PC-3 (cell line): ENCODE measurements around the gene FKTN. TPM values are rescaled to one million over a fixed set of nuclear protein-coding genes. Genes with fewer than 3 reads are reported as not detected.
"Not testable (repeated sequence)": the region's sequence is repeated elsewhere in the genome, so short reads cannot be mapped to it uniquely, and the experiment has no call there.

Source experiments
- ATAC-seq: fragments of 200-7000 bp; cut with Tn5 transposase; 2 replicates; pipeline ENCODE4 v1.9.1; 2020; ENCODE audit warnings: mild to moderate bottlenecking, moderate library complexity
- BruUV-seq: library from RNA; stranded (reverse); fragments of 400-500 nt; replicated peaks from 2 replicates; lab custom pipeline; 2021; lab: Mats Ljungman, UMichigan
- CTCF ChIA-PET: fragments of 300-600 bp; sonication (Branson Sonifier 250); formaldehyde crosslinking; loops from one replicate; lab custom pipeline; 2022; ENCODE audit warnings: antibody characterized with exemption; lab: Charles Lee
- POLR2A ChIA-PET: fragments of 300-600 bp; sonication (Branson Sonifier 250); formaldehyde crosslinking; loops from one replicate; lab custom pipeline; 2022; ENCODE audit warnings: antibody characterized with exemption; ENCODE audit not compliant: unreplicated experiment; lab: Charles Lee
- DNase-seq: peaks from one replicate; pipeline ENCODE4 v3.0.0-alpha.2; 2015
- H2AFZ ChIP-seq: fragments of 300-600 bp; sonication (generic); 2 replicates; pipeline ENCODE4 v1.6.0; 2016; ENCODE audit warnings: antibody characterized with exemption, low read length
- H3F3A ChIP-seq: fragments of 300-600 bp; sonication (generic); one replicate; pipeline ENCODE4 v1.6.0; 2017; ENCODE audit warnings: antibody characterized with exemption, low read length, control low read depth, mild to moderate bottlenecking; ENCODE audit not compliant: unreplicated experiment
- H3K27ac ChIP-seq: fragments of 300-600 bp; sonication (generic); 2 replicates; pipeline ENCODE4 v1.5.1; 2016; ENCODE audit warnings: mild to moderate bottlenecking, low read length
- H3K27me3 ChIP-seq: fragments of 300-600 bp; sonication (generic); 2 replicates; pipeline ENCODE4 v1.6.1; 2016; ENCODE audit warnings: low read length, mixed read lengths
- H3K36me3 ChIP-seq: fragments of 300-600 bp; sonication (generic); 2 replicates; pipeline ENCODE4 v1.6.1; 2016; ENCODE audit warnings: low read depth, mixed run types, low read length, mixed read lengths
- H3K4me1 ChIP-seq: fragments of 300-600 bp; sonication (generic); 2 replicates; pipeline ENCODE4 v1.5.1; 2016; ENCODE audit warnings: low read length; ENCODE audit not compliant: insufficient read depth
- H3K4me2 ChIP-seq: fragments of 300-600 bp; sonication (generic); 2 replicates; pipeline ENCODE4 v1.6.0; 2016; ENCODE audit warnings: low read length
- H3K4me3 ChIP-seq: fragments of 300-600 bp; sonication (generic); 2 replicates; pipeline ENCODE4 v1.5.1; 2016; ENCODE audit warnings: mild to moderate bottlenecking, low read length, mixed read lengths
- H3K79me2 ChIP-seq: fragments of 300-600 bp; sonication (generic); 2 replicates; pipeline ENCODE4 v1.6.1; 2017; ENCODE audit warnings: low read length, mixed read lengths
- H3K9ac ChIP-seq: fragments of 300-600 bp; sonication (generic); 2 replicates; pipeline ENCODE4 v1.6.0; 2016; ENCODE audit warnings: mild to moderate bottlenecking, low read length
- H3K9me2 ChIP-seq: fragments of 300-600 bp; sonication (generic); replicated peaks from 2 replicates; pipeline ENCODE4 v1.6.1; 2016; ENCODE audit warnings: mixed run types, low read length, mixed read lengths
- H3K9me3 ChIP-seq: fragments of 300-600 bp; sonication (generic); 2 replicates; pipeline ENCODE4 v1.6.1; 2016; ENCODE audit warnings: low read length, mixed read lengths
- H4K20me1 ChIP-seq: fragments of 300-600 bp; sonication (generic); 2 replicates; pipeline ENCODE4 v1.6.1; 2016; ENCODE audit warnings: low read length, mixed read lengths
- CTCF ChIP-seq: fragments of 300-600 bp; sonication (generic); conservative IDR thresholded peaks from 2 replicates; pipeline ENCODE4 v1.5.1; 2017; ENCODE audit warnings: antibody characterized with exemption, low read depth, mild to moderate bottlenecking, low read length
- EZH2 ChIP-seq: fragments of 300-600 bp; sonication (generic); IDR thresholded peaks from one replicate; pipeline ENCODE4 v1.6.1; 2017; ENCODE audit warnings: antibody characterized with exemption, mild to moderate bottlenecking, low read length; ENCODE audit not compliant: unreplicated experiment
- EZH2phosphoT487 ChIP-seq: fragments of 300-600 bp; sonication (generic); IDR thresholded peaks from 2 replicates; pipeline ENCODE4 v1.6.1; 2018; ENCODE audit warnings: mild to moderate bottlenecking, antibody characterized with exemption, low read length, borderline replicate concordance
- intact Hi-C: fragments of 100-400 bp; cut with micrococcal nuclease; formaldehyde crosslinking; loops from 2 replicates; pipeline ENCODE4 v1.9.0; 2023
- total RNA-seq: library from RNA; depleted of rRNA; stranded (reverse); fragments of >200 nt; gene quantifications from 2 replicates; pipeline ENCODE4 v1.2.3, GENCODE V29; 2014

Gene FKTN
- total RNA-seq, 1 experiment from 2014 or later = 9.2 TPM

- H3K79me2 ChIP-seq = peaks cover 10% of the 10 kb centered on the region
- peaks cover 4% of the 10 kb centered on the region for H3K4me1 ChIP-seq
- no peaks in the 10 kb centered on the region for H3K9me3 ChIP-seq
- POLR2A ChIA-PET = no interaction called here
- H3K4me3 ChIP-seq = no peak overlapping the region
- CTCF ChIA-PET = no interaction called here
- H3K36me3 ChIP-seq = no peaks in the 10 kb centered on the region
- no peaks in the 10 kb centered on the region for H4K20me1 ChIP-seq
- BruUV-seq = no TSS peak
- intact Hi-C loops = loop anchor here (10.0 kb wide), 1 partner anchor 129 kb away; no protein-coding TSS in a partner anchor
- no peak overlapping the region for H2AFZ ChIP-seq
- no peak overlapping the region for H3K9ac ChIP-seq
- ATAC-seq = no peak
- H3K9me2 ChIP-seq = no peaks in the 10 kb centered on the region
- TF ChIP-seq EZH2 (no peak), EZH2phosphoT487 (no peak), CTCF (no peak)
- no peak overlapping the region for H3K4me2 ChIP-seq
- DNase-seq = no peak
- no peak overlapping the region for H3K27ac ChIP-seq
- no peaks in the 10 kb centered on the region for H3K27me3 ChIP-seq
- H3F3A ChIP-seq = no peaks in the 10 kb centered on the region
Measured at GRCh38 chr9:105554042-105554441, 3.9 kb upstream of the FKTN start.

- Histone ChIP-seq H3K27ac (no peak overlapping the region), H3K36me3 (no peaks in the 10 kb centered on the region), H3K9me3 (no peaks in the 10 kb centered on the region), H3K27me3 (no peaks in the 10 kb centered on the region), H3K79me2 (no peaks in the 10 kb centered on the region), H3K4me2 (no peak overlapping the region), H3K9me2 (no peaks in the 10 kb centered on the region), H3K4me1 (no peaks in the 10 kb centered on the region), H3F3A (no peaks in the 10 kb centered on the region), H4K20me1 (no peaks in the 10 kb centered on the region), H3K4me3 (no peak overlapping the region), H2AFZ (no peak overlapping the region), H3K9ac (no peak overlapping the region)
- ChIA-PET CTCF (no interaction called here), POLR2A (no interaction called here)
- ATAC-seq (no peak), DNase-seq (no peak)
- intact Hi-C loops = no loop called here
- TF ChIP-seq CTCF (no peak), EZH2phosphoT487 (no peak), EZH2 (no peak)
- no TSS peak for BruUV-seq
Measured at GRCh38 chr9:105572455-105572854, 14.5 kb downstream of the FKTN start.

GRCh38 chr9:105579952-105580351 is 22.0 kb downstream of the FKTN start:
- H3F3A ChIP-seq, H3K4me1 ChIP-seq, POLR2A ChIA-PET, H3K4me2 ChIP-seq, BruUV-seq, H2AFZ ChIP-seq, H4K20me1 ChIP-seq, H3K4me3 ChIP-seq, DNase-seq, intact Hi-C loops, H3K79me2 ChIP-seq, H3K27ac ChIP-seq, H3K36me3 ChIP-seq, H3K9me3 ChIP-seq, H3K27me3 ChIP-seq, CTCF ChIA-PET, H3K9ac ChIP-seq, H3K9me2 ChIP-seq, ATAC-seq: not testable (repeated sequence)

- intact Hi-C loops, H3K4me1 ChIP-seq, H3K4me3 ChIP-seq, H3K9ac ChIP-seq, BruUV-seq, H3K9me2 ChIP-seq, H4K20me1 ChIP-seq, ATAC-seq, H2AFZ ChIP-seq, H3K79me2 ChIP-seq, H3K27me3 ChIP-seq, DNase-seq, CTCF ChIA-PET, H3K36me3 ChIP-seq, H3F3A ChIP-seq, H3K4me2 ChIP-seq, H3K9me3 ChIP-seq, POLR2A ChIA-PET, H3K27ac ChIP-seq: not testable (repeated sequence)
Measured at GRCh38 chr9:105581550-105581949, 23.6 kb downstream of the FKTN start.
